Testis (tissue), 3 donors: Measurements from ENCODE around the gene TOP1. TPM values are rescaled to one million over a fixed set of nuclear protein-coding genes. Genes with fewer than 3 reads are reported as not detected.

Experiments
- DNase-seq: peaks from one replicate; pipeline ENCODE4 v3.0.0-alpha.2; 2019
- H3K27ac ChIP-seq, 2 donors: fragments of 200-600 bp; sonication (generic); one replicate each; pipeline ENCODE4 v1.5.1; 2019
- H3K27me3 ChIP-seq: fragments of 200-600 bp; sonication (generic); one replicate; pipeline ENCODE4 v1.5.1; 2019
- H3K36me3 ChIP-seq: fragments of 200-600 bp; sonication (generic); one replicate; pipeline ENCODE4 v1.5.1; 2017; ENCODE audit warnings: low read depth; ENCODE audit errors: missing control alignments
- H3K4me1 ChIP-seq: fragments of 200-600 bp; sonication (generic); one replicate; pipeline ENCODE4 v1.5.1; 2019
- H3K4me3 ChIP-seq, 2 donors: fragments of 200-600 bp; sonication (generic); one replicate each; pipeline ENCODE4 v1.5.1; 2017 to 2019
- H3K9me3 ChIP-seq: fragments of 200-600 bp; sonication (generic); one replicate; pipeline ENCODE4 v1.5.1; 2017
- CTCF ChIP-seq, 3 experiments: fragments of 450-650 bp in 2 of 3; fragments of 200-600 bp in 1 of 3; sonication (generic) in 1 of 3; IDR thresholded peaks; one replicate each; pipeline ENCODE4 v1.5.1; 2016 to 2019; ENCODE audit warnings: antibody characterized with exemption in 3 of 3, mild to moderate bottlenecking in 2 of 3, moderate library complexity in 1 of 3
- POLR2A ChIP-seq: fragments of 450-650 bp; IDR thresholded peaks from one replicate; pipeline ENCODE4 v1.6.1; 2017; ENCODE audit warnings: antibody characterized with exemption, mild to moderate bottlenecking, moderate library complexity
- WGBS, 2 donors: methylation state at CpG; one replicate each; pipeline ENCODE4 v1.1.5; 2018; 5-methylcytosine and 5-hydroxymethylcytosine counted together
- intact Hi-C: fragments of 100-400 bp; cut with DNase I; formaldehyde crosslinking; loops from one replicate; pipeline ENCODE4 v1.15.1; 2023; ENCODE audit warnings: low total_unique reads
- polyA plus RNA-seq: library from polyadenylated mRNA; stranded (reverse); fragments of 350-450 nt; fragmentation: Illumina TruSeq; extraction: RNeasy Lipid Tissue Mini Kit (QIAGEN cat#74804); gene quantifications from one replicate; pipeline ENCODE4 v1.2.3, GENCODE V29; 2014; ENCODE audit warnings: low read depth, low replicate concordance; ENCODE audit not compliant: insufficient read depth
- total RNA-seq, 2 donors: library from RNA; depleted of rRNA; stranded (reverse); fragments of >200 nt; gene quantifications; one replicate each; pipeline ENCODE4 v1.2.3, GENCODE V29; 2016

TOP1 gene
- total and polyA plus RNA-seq, 3 donors from 2014 or later: 12.1 to 36.6 (median 33.8) TPM

GRCh38 chr20:41037179-41037578 is 8.6 kb downstream of the TOP1 start:
- no peak overlapping the region for H3K4me3 ChIP-seq
- WGBS, 2 donors: 74 to 75% methylated on average over 2 of the region's 2 CpGs
- intact Hi-C loops: no loop called here
- no peaks in the 10 kb centered on the region for H3K27me3 ChIP-seq
- H3K27ac ChIP-seq: no peak overlapping the region
- TF ChIP-seq POLR2A (no peak), CTCF (IDR thresholded peaks at IDR 0.05) (no peak)
- peaks cover 9% of the 10 kb centered on the region for H3K4me1 ChIP-seq
- H3K9me3 ChIP-seq: no peaks in the 10 kb centered on the region
- DNase-seq: no peak
- no peaks in the 10 kb centered on the region for H3K36me3 ChIP-seq

- H3K27me3 ChIP-seq: no peaks in the 10 kb centered on the region
- no peak for DNase-seq
- H3K27ac ChIP-seq: no peak overlapping the region
- no peaks in the 10 kb centered on the region for H3K9me3 ChIP-seq
- TF ChIP-seq POLR2A: no peak
- TF ChIP-seq CTCF (IDR thresholded peaks at IDR 0.05): no peak
- intact Hi-C loops: no loop called here
- H3K4me1 ChIP-seq: no peaks in the 10 kb centered on the region
- 92 to 95% methylated on average over 4 of the region's 4 CpGs for WGBS, 2 donors
- H3K36me3 ChIP-seq: no peaks in the 10 kb centered on the region
- H3K4me3 ChIP-seq: no peak overlapping the region
These were observed 9.7 kb downstream of the TOP1 start for GRCh38 chr20:41038149-41038877.

- no peaks in the 10 kb centered on the region for H3K9me3 ChIP-seq
- no peak for DNase-seq
- H3K27ac ChIP-seq: no peak overlapping the region
- H3K4me3 ChIP-seq: no peak overlapping the region
- H3K4me1 ChIP-seq: no peaks in the 10 kb centered on the region
- 84 to 86% methylated on average over 7 of the region's 7 CpGs for WGBS, 2 donors
- no peaks in the 10 kb centered on the region for H3K36me3 ChIP-seq
- intact Hi-C loops: no loop called here
- no peaks in the 10 kb centered on the region for H3K27me3 ChIP-seq
- no peak for TF ChIP-seq CTCF (IDR thresholded peaks at IDR 0.05)
- no peak for TF ChIP-seq POLR2A
These were observed 10.3 kb downstream of the TOP1 start for GRCh38 chr20:41038878-41039404.

GRCh38 chr20:41040855-41041254 is 12.2 kb downstream of the TOP1 start:
- TF ChIP-seq CTCF (IDR thresholded peaks at IDR 0.05): no peak
- no peak for TF ChIP-seq POLR2A
- Histone ChIP-seq H3K36me3 (no peaks in the 10 kb centered on the region), H3K4me3 (no peak overlapping the region), H3K9me3 (no peaks in the 10 kb centered on the region), H3K27me3 (no peaks in the 10 kb centered on the region), H3K27ac (no peak overlapping the region), H3K4me1 (no peaks in the 10 kb centered on the region)
- WGBS, 2 donors: 78 to 83% methylated on average over 1 of the region's 1 CpG
- intact Hi-C loops: no loop called here
- no peak for DNase-seq

- no peak for DNase-seq
- intact Hi-C loops: no loop called here
- peaks cover 8% of the 10 kb centered on the region for H3K4me1 ChIP-seq
- no peak for TF ChIP-seq POLR2A
- no peak for TF ChIP-seq CTCF (IDR thresholded peaks at IDR 0.05)
- H3K27me3 ChIP-seq: no peaks in the 10 kb centered on the region
- H3K4me3 ChIP-seq: no peak overlapping the region
- H3K27ac ChIP-seq: no peak overlapping the region
- no peaks in the 10 kb centered on the region for H3K36me3 ChIP-seq
- 94 to 100% methylated on average over 4 of the region's 4 CpGs for WGBS, 2 donors
- no peaks in the 10 kb centered on the region for H3K9me3 ChIP-seq
These were observed 13.1 kb downstream of the TOP1 start for GRCh38 chr20:41041693-41042092.
